ENCODE results near the gene KCNT1. TPM values are rescaled to one million over a fixed set of nuclear protein-coding genes. Genes with fewer than 3 reads are reported as not detected.

KCNT1 gene
- total and polyA plus RNA-seq, 4 donors = 9.5 to 24.7 (median 16.3) TPM

- Histone ChIP-seq H3K27ac (ENCODE audit: low read depth, low read length) (no peak overlapping the region), H3K36me3 (ENCODE audit: control insufficient read depth, insufficient read depth, low read length) (peaks cover 28% of the 10 kb centered on the region), H3K4me1 (ENCODE audit: control insufficient read depth, insufficient read depth, low read length) (peaks cover 3% of the 10 kb centered on the region), H3K4me3 (ENCODE audit: low read depth, low read length) (no peak overlapping the region), H3K9me3 (ENCODE audit: control insufficient read depth, insufficient read depth, low read length) (no peaks in the 10 kb centered on the region), H3K27me3 (ENCODE audit: control insufficient read depth, insufficient read depth, low read length) (no peaks in the 10 kb centered on the region)
- 74% methylated on average over 14 of the region's 14 CpGs for WGBS (ENCODE audit: insufficient coverage)
- DNase-seq (ENCODE audit: low read depth in 4 of 6, low spot score in 6 of 6) = no peak
These were observed 41.0 kb downstream of the KCNT1 start for GRCh38 chr9:135743021-135743420.

DNA sequence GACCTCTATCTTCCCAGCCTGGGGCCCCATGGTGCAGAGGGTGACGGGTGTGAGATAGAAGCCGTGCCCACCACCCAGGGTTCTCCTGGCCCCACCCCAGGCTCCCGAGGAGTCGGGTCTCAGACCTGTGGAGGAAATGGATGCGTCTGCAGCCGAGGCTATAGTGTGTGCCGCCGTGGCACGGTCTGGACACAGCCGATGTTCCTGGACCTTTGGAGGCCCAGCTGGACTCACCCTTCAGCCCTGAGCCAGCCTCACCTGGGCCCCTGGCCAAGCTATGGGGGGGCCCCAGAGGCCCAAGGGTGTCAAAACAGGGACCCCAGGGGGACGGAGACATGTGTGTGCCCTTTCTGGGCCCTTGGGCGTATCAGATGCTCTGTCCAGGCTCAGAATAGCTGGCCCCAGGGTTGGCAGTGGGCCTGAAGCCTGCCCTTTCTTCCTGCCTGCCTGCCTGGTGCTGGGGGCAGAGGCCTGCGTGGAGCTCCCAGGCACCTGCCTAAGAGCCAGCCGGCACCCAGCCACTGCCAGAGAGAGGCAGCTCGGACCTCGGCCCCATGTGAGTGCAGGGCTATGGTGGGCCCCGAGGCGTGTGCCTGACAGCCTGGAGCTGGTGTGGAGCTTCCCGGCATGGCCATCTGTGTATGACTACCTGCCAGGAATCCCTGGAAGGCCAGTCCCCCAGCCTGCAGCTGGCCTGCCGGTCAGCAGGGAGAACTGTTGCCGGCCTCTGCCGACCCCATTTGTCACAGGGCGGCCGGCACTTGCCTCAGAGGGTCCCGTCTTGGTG lies 41.8 kb downstream of the KCNT1 start:
- H3K4me3 ChIP-seq (ENCODE audit: low read depth, low read length) = no peak overlapping the region
- H3K9me3 ChIP-seq (ENCODE audit: control insufficient read depth, insufficient read depth, low read length) = no peaks in the 10 kb centered on the region
- no peak for DNase-seq (ENCODE audit: low read depth in 4 of 6, low spot score in 6 of 6)
- no peaks in the 10 kb centered on the region for H3K27me3 ChIP-seq (ENCODE audit: control insufficient read depth, insufficient read depth, low read length)
- WGBS (ENCODE audit: insufficient coverage) = 84% methylated on average over 25 of the region's 25 CpGs
- no peak overlapping the region for H3K27ac ChIP-seq (ENCODE audit: low read depth, low read length)
- H3K4me1 ChIP-seq (ENCODE audit: control insufficient read depth, insufficient read depth, low read length) = no peaks in the 10 kb centered on the region
- peaks cover 28% of the 10 kb centered on the region for H3K36me3 ChIP-seq (ENCODE audit: control insufficient read depth, insufficient read depth, low read length)

- Histone ChIP-seq H3K27me3 (ENCODE audit: control insufficient read depth, insufficient read depth, low read length) (no peaks in the 10 kb centered on the region), H3K4me3 (ENCODE audit: low read depth, low read length) (no peak overlapping the region), H3K4me1 (ENCODE audit: control insufficient read depth, insufficient read depth, low read length) (no peaks in the 10 kb centered on the region), H3K27ac (ENCODE audit: low read depth, low read length) (no peak overlapping the region), H3K36me3 (ENCODE audit: control insufficient read depth, insufficient read depth, low read length) (peaks cover 28% of the 10 kb centered on the region), H3K9me3 (ENCODE audit: control insufficient read depth, insufficient read depth, low read length) (no peaks in the 10 kb centered on the region)
- 85% methylated on average over 33 of the region's 33 CpGs for WGBS (ENCODE audit: insufficient coverage)
- DNase-seq (ENCODE audit: low read depth in 4 of 6, low spot score in 6 of 6) = no peak
These were observed 42.5 kb downstream of the KCNT1 start for GRCh38 chr9:135744333-135745070.

- H3K36me3 ChIP-seq (ENCODE audit: control insufficient read depth, insufficient read depth, low read length) = peaks cover 28% of the 10 kb centered on the region
- no peak overlapping the region for H3K4me3 ChIP-seq (ENCODE audit: low read depth, low read length)
- H3K9me3 ChIP-seq (ENCODE audit: control insufficient read depth, insufficient read depth, low read length) = no peaks in the 10 kb centered on the region
- H3K27ac ChIP-seq (ENCODE audit: low read depth, low read length) = no peak overlapping the region
- H3K4me1 ChIP-seq (ENCODE audit: control insufficient read depth, insufficient read depth, low read length) = no peaks in the 10 kb centered on the region
- no peak for DNase-seq (ENCODE audit: low read depth in 4 of 6, low spot score in 6 of 6)
- 84% methylated on average over 21 of the region's 21 CpGs for WGBS (ENCODE audit: insufficient coverage)
- H3K27me3 ChIP-seq (ENCODE audit: control insufficient read depth, insufficient read depth, low read length) = no peaks in the 10 kb centered on the region
These were observed 43.2 kb downstream of the KCNT1 start for GRCh38 chr9:135745189-135745588.

- 80% methylated on average over 24 of the region's 24 CpGs for WGBS (ENCODE audit: insufficient coverage)
- Histone ChIP-seq H3K4me3 (ENCODE audit: low read depth, low read length) (no peak overlapping the region), H3K9me3 (ENCODE audit: control insufficient read depth, insufficient read depth, low read length) (no peaks in the 10 kb centered on the region), H3K4me1 (ENCODE audit: control insufficient read depth, insufficient read depth, low read length) (no peaks in the 10 kb centered on the region), H3K36me3 (ENCODE audit: control insufficient read depth, insufficient read depth, low read length) (peaks cover 28% of the 10 kb centered on the region), H3K27ac (ENCODE audit: low read depth, low read length) (no peak overlapping the region), H3K27me3 (ENCODE audit: control insufficient read depth, insufficient read depth, low read length) (no peaks in the 10 kb centered on the region)
- peak in 1 of 6 donors; percentile 17 for DNase-seq (ENCODE audit: low read depth in 4 of 6, low spot score in 6 of 6)
These were observed 43.8 kb downstream of the KCNT1 start for GRCh38 chr9:135745686-135746324.

DNA sequence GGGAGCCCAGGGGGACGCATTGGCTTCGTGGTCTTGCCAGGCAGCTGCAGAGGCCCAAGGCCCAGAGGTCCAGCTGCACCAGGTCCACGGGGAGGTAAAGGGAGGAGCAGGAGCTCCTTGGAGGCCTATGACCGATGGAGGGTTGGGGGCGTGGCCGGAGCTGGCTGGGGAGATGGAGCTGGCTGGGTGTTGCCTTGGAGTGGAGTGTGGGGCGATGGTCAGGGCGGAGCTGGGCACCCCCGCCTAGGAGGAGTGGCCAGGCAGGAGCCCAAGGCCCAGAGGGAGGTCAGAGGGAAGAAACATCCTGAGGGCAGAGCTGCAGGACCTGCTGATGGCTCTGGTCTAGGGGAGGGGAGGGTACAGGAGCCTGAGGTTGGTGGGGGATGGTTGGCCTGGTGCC lies 44.6 kb downstream of the KCNT1 start:
- no peak for DNase-seq (ENCODE audit: low read depth in 4 of 6, low spot score in 6 of 6)
- Histone ChIP-seq H3K27ac (ENCODE audit: low read depth, low read length) (no peak overlapping the region), H3K27me3 (ENCODE audit: control insufficient read depth, insufficient read depth, low read length) (no peaks in the 10 kb centered on the region), H3K4me1 (ENCODE audit: control insufficient read depth, insufficient read depth, low read length) (no peaks in the 10 kb centered on the region), H3K36me3 (ENCODE audit: control insufficient read depth, insufficient read depth, low read length) (peaks cover 22% of the 10 kb centered on the region), H3K4me3 (ENCODE audit: low read depth, low read length) (no peak overlapping the region), H3K9me3 (ENCODE audit: control insufficient read depth, insufficient read depth, low read length) (no peaks in the 10 kb centered on the region)
- 74% methylated on average over 9 of the region's 9 CpGs for WGBS (ENCODE audit: insufficient coverage)

- no peak overlapping the region for H3K4me3 ChIP-seq (ENCODE audit: low read depth, low read length)
- WGBS (ENCODE audit: insufficient coverage) = 60% methylated on average over 13 of the region's 13 CpGs
- DNase-seq (ENCODE audit: low read depth in 4 of 6, low spot score in 6 of 6) = no peak
- H3K9me3 ChIP-seq (ENCODE audit: control insufficient read depth, insufficient read depth, low read length) = no peaks in the 10 kb centered on the region
- H3K36me3 ChIP-seq (ENCODE audit: control insufficient read depth, insufficient read depth, low read length) = peaks cover 19% of the 10 kb centered on the region
- H3K27me3 ChIP-seq (ENCODE audit: control insufficient read depth, insufficient read depth, low read length) = no peaks in the 10 kb centered on the region
- no peaks in the 10 kb centered on the region for H3K4me1 ChIP-seq (ENCODE audit: control insufficient read depth, insufficient read depth, low read length)
- no peak overlapping the region for H3K27ac ChIP-seq (ENCODE audit: low read depth, low read length)
These were observed 45.3 kb downstream of the KCNT1 start for GRCh38 chr9:135747311-135747710.

GRCh38 chr9:135748676-135749075 lies 46.7 kb downstream of the KCNT1 start:
- no peaks in the 10 kb centered on the region for H3K27me3 ChIP-seq (ENCODE audit: control insufficient read depth, insufficient read depth, low read length)
- no peaks in the 10 kb centered on the region for H3K4me1 ChIP-seq (ENCODE audit: control insufficient read depth, insufficient read depth, low read length)
- no peak overlapping the region for H3K4me3 ChIP-seq (ENCODE audit: low read depth, low read length)
- H3K9me3 ChIP-seq (ENCODE audit: control insufficient read depth, insufficient read depth, low read length) = no peaks in the 10 kb centered on the region
- no peak overlapping the region for H3K27ac ChIP-seq (ENCODE audit: low read depth, low read length)
- WGBS (ENCODE audit: insufficient coverage) = 80% methylated on average over 16 of the region's 16 CpGs
- DNase-seq (ENCODE audit: low read depth in 4 of 6, low spot score in 6 of 6) = no peak
- H3K36me3 ChIP-seq (ENCODE audit: control insufficient read depth, insufficient read depth, low read length) = peaks cover 12% of the 10 kb centered on the region

- H3K27me3 ChIP-seq (ENCODE audit: control insufficient read depth, insufficient read depth, low read length) = no peaks in the 10 kb centered on the region
- WGBS (ENCODE audit: insufficient coverage) = 89% methylated on average over 21 of the region's 28 CpGs
- H3K4me1 ChIP-seq (ENCODE audit: control insufficient read depth, insufficient read depth, low read length) = no peaks in the 10 kb centered on the region
- peaks cover 4% of the 10 kb centered on the region for H3K36me3 ChIP-seq (ENCODE audit: control insufficient read depth, insufficient read depth, low read length)
- no peak for DNase-seq (ENCODE audit: low read depth in 4 of 6, low spot score in 6 of 6)
- no peaks in the 10 kb centered on the region for H3K9me3 ChIP-seq (ENCODE audit: control insufficient read depth, insufficient read depth, low read length)
- no peak overlapping the region for H3K27ac ChIP-seq (ENCODE audit: low read depth, low read length)
- H3K4me3 ChIP-seq (ENCODE audit: low read depth, low read length) = no peak overlapping the region
These were observed 47.4 kb downstream of the KCNT1 start for GRCh38 chr9:135749171-135750045.
